GM18861 (cell line): ENCODE measurements around the gene LHFPL6.

Source experiments
- ATAC-seq: cut with Tn5 transposase; IDR thresholded peaks from one replicate; pipeline ENCODE4 v1.9.1; 2021; ENCODE audit not compliant: unreplicated experiment

LHFPL6 gene

GRCh38 chr13:39557285-39557955 lies 45.6 kb downstream of the LHFPL6 start:
- no peak for ATAC-seq

GRCh38 chr13:39556866-39557265 lies 46.1 kb downstream of the LHFPL6 start:
- no peak for ATAC-seq

DNA sequence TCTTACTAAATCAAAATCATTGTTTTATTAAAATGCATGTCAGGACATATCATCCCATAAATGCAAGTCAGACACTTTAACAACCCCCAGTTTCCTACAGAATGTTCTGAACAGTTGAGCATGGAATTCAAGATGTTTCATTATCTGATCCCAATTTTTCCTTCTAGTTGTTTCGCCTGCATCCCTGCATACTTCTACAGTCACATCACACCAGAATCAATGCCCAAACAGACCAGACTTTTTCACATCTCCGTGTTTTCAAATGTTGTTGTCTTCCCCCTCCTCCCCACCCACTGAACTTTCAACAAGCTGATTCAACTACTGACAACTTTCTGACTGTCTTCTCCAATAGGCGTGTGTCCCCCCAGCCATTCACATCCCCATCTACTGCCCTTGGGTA lies 48.6 kb downstream of the LHFPL6 start:
- no peak for ATAC-seq

DNA sequence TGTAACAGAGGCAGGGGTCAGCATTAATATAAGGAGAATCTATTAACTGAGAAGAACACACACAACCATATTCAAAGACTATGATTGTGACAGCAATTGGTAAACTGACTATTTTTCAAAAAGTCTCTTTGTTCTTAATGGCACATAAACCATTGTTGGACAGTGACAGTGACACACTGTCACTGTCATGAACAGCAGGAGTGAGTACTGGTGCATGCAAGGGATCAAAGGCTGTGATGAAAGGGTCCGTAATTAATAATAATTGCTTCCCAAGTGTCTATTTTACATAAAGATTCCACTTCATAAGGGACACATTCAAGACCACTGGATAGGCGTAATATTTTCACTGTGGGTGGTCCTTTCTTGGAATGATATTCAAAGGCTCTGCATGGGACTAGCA lies 50.7 kb downstream of the LHFPL6 start:
- ATAC-seq: no peak

- ATAC-seq: no peak
Measured at GRCh38 chr13:39550931-39551330, 52.1 kb downstream of the LHFPL6 start.

GRCh38 chr13:39547108-39547507 lies 55.9 kb downstream of the LHFPL6 start:
- no peak for ATAC-seq

DNA sequence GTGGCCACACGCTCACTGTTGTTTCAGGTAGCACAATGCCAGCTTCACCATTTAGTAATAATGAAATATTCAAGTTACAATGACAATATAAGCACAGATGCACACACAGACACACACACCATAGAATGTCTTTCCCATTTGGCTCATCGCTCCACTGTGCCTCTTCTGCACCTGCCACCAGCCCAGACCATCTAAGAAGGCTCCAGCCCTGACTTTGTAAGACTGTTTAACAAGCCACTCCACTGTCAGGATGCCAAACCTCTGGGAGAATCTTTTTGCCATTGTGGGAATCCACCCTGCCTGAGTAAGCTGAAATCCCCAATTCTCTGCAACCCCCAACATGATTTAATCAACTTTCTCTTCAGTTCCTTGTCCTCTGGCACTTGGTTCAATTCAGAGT lies 60.6 kb downstream of the LHFPL6 start:
- no peak for ATAC-seq

GRCh38 chr13:39540929-39541605 lies 61.9 kb downstream of the LHFPL6 start:
- no peak for ATAC-seq

DNA sequence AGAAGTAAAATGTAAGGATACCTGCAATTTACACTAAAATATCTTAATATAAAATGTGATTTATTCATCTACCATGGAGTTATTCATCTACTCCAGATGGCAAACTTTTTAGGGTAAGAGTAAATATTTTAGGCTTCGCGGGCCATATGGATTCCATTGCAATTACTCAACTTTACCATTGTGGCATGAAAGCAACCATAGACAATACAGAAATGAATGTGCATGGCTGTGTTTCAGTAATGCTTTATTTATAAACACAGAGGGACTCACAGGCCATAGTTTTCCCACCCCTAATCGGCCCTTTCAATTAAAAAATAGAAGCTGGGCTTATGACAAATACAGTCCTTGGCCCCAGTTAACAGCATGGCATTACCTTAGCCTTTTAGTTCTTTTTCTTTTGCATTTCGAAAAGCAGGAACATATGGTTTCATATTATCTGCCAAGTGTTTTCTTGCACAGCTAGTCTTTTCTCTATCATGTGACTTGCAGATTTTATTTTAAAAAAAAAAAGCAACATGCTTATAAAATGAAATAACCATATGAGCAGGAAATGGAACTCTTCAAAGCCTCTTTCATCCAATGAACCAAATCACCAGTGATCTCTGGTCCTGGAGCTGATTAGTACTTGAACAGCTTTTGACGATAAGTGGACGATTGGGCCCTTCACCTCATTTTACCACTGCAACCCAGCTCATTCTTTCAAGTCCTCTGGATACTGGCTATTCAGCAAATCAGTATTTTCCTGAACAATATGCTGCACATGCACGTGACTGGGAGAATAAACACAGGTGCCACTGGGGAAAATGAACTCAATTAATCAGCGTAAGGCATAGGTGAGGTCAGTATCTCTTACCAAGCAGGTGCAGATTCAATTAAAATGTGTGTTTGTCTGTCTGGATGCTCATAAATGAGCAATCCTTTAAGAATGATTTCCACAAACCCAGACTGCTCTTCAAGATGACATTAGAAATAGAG lies 63.9 kb downstream of the LHFPL6 start:
- no peak for ATAC-seq

DNA sequence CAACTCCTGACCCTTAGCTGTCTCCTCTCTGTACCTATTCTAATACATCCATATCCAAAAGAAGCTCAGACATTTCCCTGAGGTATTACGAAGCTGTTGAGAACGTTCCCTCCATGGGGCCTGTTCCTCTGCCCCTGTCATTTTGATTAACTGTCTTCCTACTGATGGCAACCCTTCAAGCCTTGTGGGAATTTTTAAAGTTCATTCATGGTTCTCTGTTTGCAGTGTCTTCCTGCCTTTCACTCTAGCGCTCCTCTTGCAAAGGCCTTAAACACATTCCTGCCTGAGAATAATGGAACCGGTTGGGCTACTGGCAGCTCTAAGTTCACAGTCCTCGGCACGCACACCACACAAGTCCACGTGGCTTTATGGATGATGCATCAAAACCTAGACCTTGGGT lies 66.1 kb downstream of the LHFPL6 start:
- ATAC-seq: no peak

DNA sequence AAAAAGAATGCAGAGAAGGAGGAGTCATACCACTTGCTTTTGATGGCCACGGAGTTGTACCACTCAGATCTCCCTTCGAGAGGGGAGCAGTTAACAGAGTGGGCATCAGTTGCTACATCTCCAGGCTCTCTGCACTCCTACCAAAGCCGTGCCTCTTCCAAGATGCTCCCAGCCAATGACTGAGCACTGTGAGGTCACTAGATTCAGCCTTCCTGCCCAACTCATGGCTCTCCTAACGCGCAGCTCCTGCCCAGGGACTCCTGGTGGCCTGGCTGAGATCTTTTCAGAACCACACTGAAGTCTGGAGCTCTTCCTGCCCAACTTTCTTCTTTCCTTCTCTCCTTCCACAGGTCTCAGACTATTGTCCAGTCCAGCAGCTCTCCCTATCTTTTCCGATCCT lies 66.7 kb downstream of the LHFPL6 start:
- ATAC-seq: no peak

- no peak for ATAC-seq
Measured at GRCh38 chr13:39533651-39534150, 69.3 kb downstream of the LHFPL6 start.

GRCh38 chr13:39531646-39532045 lies 71.3 kb downstream of the LHFPL6 start:
- no peak for ATAC-seq

DNA sequence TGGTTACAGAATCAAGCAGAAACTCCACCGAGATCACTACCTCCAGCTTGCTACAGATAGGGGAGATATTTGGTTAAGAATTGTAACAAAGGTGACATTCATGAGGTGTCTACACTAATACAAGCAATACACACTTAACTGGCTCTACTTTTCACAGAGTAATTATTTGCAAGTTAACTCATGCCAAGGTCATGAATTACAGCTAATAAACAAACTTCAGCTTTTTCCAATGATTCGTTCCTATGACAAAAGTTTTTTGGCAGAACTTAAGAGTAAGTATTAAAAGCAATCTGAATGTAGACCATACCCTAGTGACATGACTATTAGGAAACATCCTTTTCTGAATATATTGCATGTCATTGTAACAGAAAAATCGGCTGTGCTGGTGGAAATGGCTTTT lies 72.1 kb downstream of the LHFPL6 start:
- ATAC-seq: no peak

DNA sequence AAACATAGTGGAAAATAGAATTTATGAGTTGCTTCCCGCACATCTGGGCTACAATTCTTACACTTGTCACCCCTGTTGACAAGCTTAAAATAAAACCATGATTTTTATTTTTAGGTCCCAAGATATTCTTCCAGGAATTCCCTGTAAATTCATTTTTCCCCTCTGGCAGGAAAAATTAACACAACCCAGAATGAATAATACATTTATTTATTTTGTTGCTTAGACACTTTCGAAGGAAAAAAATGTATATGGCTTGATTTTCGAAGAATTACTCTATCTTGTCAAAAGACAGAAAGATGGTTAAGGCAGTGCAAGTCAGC lies 74.4 kb downstream of the LHFPL6 start:
- ATAC-seq: no peak

GRCh38 chr13:39527961-39528660 lies 74.9 kb downstream of the LHFPL6 start:
- no peak for ATAC-seq

DNA sequence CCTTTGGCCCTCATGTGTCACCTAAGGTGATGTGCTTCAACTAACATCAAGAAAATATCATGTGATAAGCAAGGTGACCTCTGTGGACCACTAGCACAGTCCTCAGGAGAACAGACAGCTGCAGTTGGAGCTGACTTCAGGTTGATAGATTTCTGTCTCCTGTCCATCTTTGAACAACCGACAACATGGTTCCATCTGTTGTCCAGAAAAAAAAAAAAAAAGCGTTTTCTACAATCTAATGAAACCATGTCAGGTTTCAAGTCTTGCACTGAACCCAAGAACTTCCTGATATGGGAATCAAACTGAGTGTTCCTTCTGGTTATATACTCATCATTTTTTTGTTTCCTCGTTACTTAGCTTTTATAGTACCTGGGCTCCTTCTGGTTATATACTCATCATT lies 75.7 kb downstream of the LHFPL6 start:
- ATAC-seq: no peak

DNA sequence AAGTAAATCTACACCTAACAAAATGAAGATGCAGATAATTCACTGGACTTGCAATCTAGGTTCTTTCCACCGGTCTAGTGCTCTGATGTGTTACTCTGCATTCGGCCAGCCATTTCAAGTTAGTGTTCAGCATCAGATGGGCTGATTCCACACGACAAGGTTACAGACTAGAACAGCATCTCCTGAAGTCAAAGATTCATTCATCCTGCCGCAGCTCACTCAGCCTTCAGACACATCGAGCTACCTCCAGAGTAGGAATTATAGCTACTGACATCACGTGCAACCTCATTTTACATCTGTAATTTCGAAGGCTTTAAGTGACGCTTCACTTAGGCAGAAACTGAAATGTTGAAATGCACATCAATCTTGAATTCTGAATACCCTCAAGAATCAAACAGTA lies 76.5 kb downstream of the LHFPL6 start:
- no peak for ATAC-seq

- no peak for ATAC-seq
Measured at GRCh38 chr13:39525506-39525905, 77.5 kb downstream of the LHFPL6 start.

- no peak for ATAC-seq
Measured at GRCh38 chr13:39524795-39525194, 78.2 kb downstream of the LHFPL6 start.

DNA sequence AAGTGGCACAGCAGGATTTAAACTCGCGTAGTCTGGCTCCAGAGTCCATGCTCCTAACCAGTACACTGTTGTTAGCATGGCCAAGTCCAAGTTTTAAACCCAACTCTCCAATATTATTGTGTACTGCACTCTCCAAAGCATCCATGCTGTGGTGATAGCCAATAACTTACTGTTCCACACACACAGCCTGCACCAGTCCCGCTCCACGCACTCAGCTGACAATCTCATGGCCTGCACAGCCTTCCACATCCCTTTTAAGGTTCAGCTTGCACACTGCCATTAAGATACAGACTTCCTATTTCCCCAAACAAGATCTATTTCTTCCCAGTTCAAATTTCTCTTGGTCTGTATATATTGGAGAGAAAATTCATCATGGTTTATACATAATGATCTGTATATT lies 80.7 kb downstream of the LHFPL6 start:
- no peak for ATAC-seq
